Dendritic cell treated with granulocyte-macrophage colony-stimulating factor and Interleukin-4, amounts not matched to agents 40 ng/mL and 50 ng/mL, for 4 days (primary cell): ENCODE data around the gene C6orf89.
A peak's percentile ranks its signal among the peaks of the same experiment; 100 is the strongest.

ENCODE experiments used
- H3K27ac Mint-ChIP-seq: one replicate; pipeline ENCODE4 v1.8.0; 2022; ENCODE audit warnings: mild to moderate bottlenecking, mixed read lengths
- H3K27me3 Mint-ChIP-seq: one replicate; pipeline ENCODE4 v1.8.0; 2022; ENCODE audit warnings: mild to moderate bottlenecking, mixed read lengths
- H3K36me3 Mint-ChIP-seq: one replicate; pipeline ENCODE4 v1.8.0; 2022; ENCODE audit warnings: low read depth, mixed read lengths
- H3K4me1 Mint-ChIP-seq: one replicate; pipeline ENCODE4 v1.8.0; 2022; ENCODE audit warnings: low read depth, mixed read lengths
- H3K4me3 Mint-ChIP-seq: one replicate; pipeline ENCODE4 v1.8.0; 2022; ENCODE audit warnings: mild to moderate bottlenecking, moderate library complexity, mixed read lengths
- H3K9me3 Mint-ChIP-seq: one replicate; pipeline ENCODE4 v1.8.0; 2022; ENCODE audit warnings: mixed read lengths
- intact Hi-C: fragments of 100-400 bp; cut with micrococcal nuclease; formaldehyde crosslinking; loops from one replicate; pipeline ENCODE4 v1.15.0; 2022

C6orf89 gene

GRCh38 chr6:36913082-36913481, 27.3 kb downstream of the C6orf89 start:
- Mint-ChIP-seq H3K27me3 (no peaks in the 10 kb centered on the region), H3K9me3 (no peaks in the 10 kb centered on the region), H3K27ac (no peak overlapping the region), H3K36me3 (peaks cover 74% of the 10 kb centered on the region), H3K4me1 (peaks cover 32% of the 10 kb centered on the region), H3K4me3 (no peak overlapping the region)
- intact Hi-C loops, result no loop called here

- Mint-ChIP-seq H3K27me3 (no peaks in the 10 kb centered on the region), H3K27ac (peak overlapping the region; percentile 14), H3K4me1 (peaks cover 32% of the 10 kb centered on the region), H3K4me3 (no peak overlapping the region), H3K9me3 (no peaks in the 10 kb centered on the region), H3K36me3 (peaks cover 75% of the 10 kb centered on the region)
- intact Hi-C loops, result no loop called here
Measured at GRCh38 chr6:36914227-36914794, 28.6 kb downstream of the C6orf89 start.

- intact Hi-C loops, result no loop called here
- peak overlapping the region; percentile 4 for H3K27ac Mint-ChIP-seq
- no peak overlapping the region for H3K4me3 Mint-ChIP-seq
Measured at GRCh38 chr6:36915599-36915998, 29.8 kb downstream of the C6orf89 start.

GRCh38 chr6:36916126-36916525, 30.4 kb downstream of the C6orf89 start:
- no peaks in the 10 kb centered on the region for H3K27me3 Mint-ChIP-seq
- H3K27ac Mint-ChIP-seq, result peak overlapping the region; percentile 4
- H3K9me3 Mint-ChIP-seq, result no peaks in the 10 kb centered on the region
- intact Hi-C loops, result no loop called here
- H3K36me3 Mint-ChIP-seq, result peaks cover 89% of the 10 kb centered on the region
- no peak overlapping the region for H3K4me3 Mint-ChIP-seq
- peaks cover 32% of the 10 kb centered on the region for H3K4me1 Mint-ChIP-seq

More at GRCh38 chr6:36915599-36915998, 29.8 kb downstream of the C6orf89 start:
- Mint-ChIP-seq H3K36me3 (peaks cover 84% of the 10 kb centered on the region), H3K27me3 (no peaks in the 10 kb centered on the region), H3K9me3 (no peaks in the 10 kb centered on the region), H3K4me1 (peaks cover 32% of the 10 kb centered on the region)

GRCh38 chr6:36917541-36918193, 31.9 kb downstream of the C6orf89 start:
- no peaks in the 10 kb centered on the region for H3K27me3 Mint-ChIP-seq
- intact Hi-C loops, result no loop called here
- H3K9me3 Mint-ChIP-seq, result no peaks in the 10 kb centered on the region
- H3K27ac Mint-ChIP-seq, result no peak overlapping the region
- H3K4me1 Mint-ChIP-seq, result peaks cover 21% of the 10 kb centered on the region
- H3K4me3 Mint-ChIP-seq, result no peak overlapping the region
- peaks cover 89% of the 10 kb centered on the region for H3K36me3 Mint-ChIP-seq

- peaks cover 12% of the 10 kb centered on the region for H3K4me1 Mint-ChIP-seq
- no peaks in the 10 kb centered on the region for H3K27me3 Mint-ChIP-seq
- no peak overlapping the region for H3K27ac Mint-ChIP-seq
- H3K9me3 Mint-ChIP-seq, result no peaks in the 10 kb centered on the region
- H3K4me3 Mint-ChIP-seq, result no peak overlapping the region
- peaks cover 89% of the 10 kb centered on the region for H3K36me3 Mint-ChIP-seq
- intact Hi-C loops, result no loop called here
Measured at GRCh38 chr6:36920049-36920448, 34.3 kb downstream of the C6orf89 start.

GRCh38 chr6:36920546-36920945, 34.8 kb downstream of the C6orf89 start:
- peaks cover 7% of the 10 kb centered on the region for H3K4me1 Mint-ChIP-seq
- intact Hi-C loops, result no loop called here
- H3K4me3 Mint-ChIP-seq, result no peak overlapping the region
- peaks cover 89% of the 10 kb centered on the region for H3K36me3 Mint-ChIP-seq
- H3K27ac Mint-ChIP-seq, result no peak overlapping the region
- H3K27me3 Mint-ChIP-seq, result no peaks in the 10 kb centered on the region
- no peaks in the 10 kb centered on the region for H3K9me3 Mint-ChIP-seq

- Mint-ChIP-seq H3K36me3 (peaks cover 71% of the 10 kb centered on the region), H3K4me3 (no peak overlapping the region), H3K27ac (no peak overlapping the region), H3K9me3 (no peaks in the 10 kb centered on the region), H3K4me1 (no peaks in the 10 kb centered on the region), H3K27me3 (no peaks in the 10 kb centered on the region)
- intact Hi-C loops, result no loop called here
Measured at GRCh38 chr6:36924131-36924530, 38.4 kb downstream of the C6orf89 start.

GRCh38 chr6:36924778-36925374, 39.1 kb downstream of the C6orf89 start:
- H3K36me3 Mint-ChIP-seq, result peaks cover 64% of the 10 kb centered on the region
- intact Hi-C loops, result no loop called here
- H3K27ac Mint-ChIP-seq, result no peak overlapping the region
- no peaks in the 10 kb centered on the region for H3K4me1 Mint-ChIP-seq
- no peaks in the 10 kb centered on the region for H3K9me3 Mint-ChIP-seq
- no peaks in the 10 kb centered on the region for H3K27me3 Mint-ChIP-seq
- no peak overlapping the region for H3K4me3 Mint-ChIP-seq

- no peak overlapping the region for H3K27ac Mint-ChIP-seq
- H3K27me3 Mint-ChIP-seq, result peaks cover 3% of the 10 kb centered on the region
- no peaks in the 10 kb centered on the region for H3K4me1 Mint-ChIP-seq
- H3K4me3 Mint-ChIP-seq, result no peak overlapping the region
- no peaks in the 10 kb centered on the region for H3K9me3 Mint-ChIP-seq
- intact Hi-C loops, result no loop called here
- H3K36me3 Mint-ChIP-seq, result peaks cover 54% of the 10 kb centered on the region
Measured at GRCh38 chr6:36925809-36926208, 40.1 kb downstream of the C6orf89 start.

- Mint-ChIP-seq H3K4me1 (no peaks in the 10 kb centered on the region), H3K27me3 (peaks cover 3% of the 10 kb centered on the region), H3K27ac (no peak overlapping the region), H3K36me3 (peaks cover 49% of the 10 kb centered on the region), H3K4me3 (no peak overlapping the region), H3K9me3 (no peaks in the 10 kb centered on the region)
- intact Hi-C loops, result no loop called here
Measured at GRCh38 chr6:36926708-36927513, 41.2 kb downstream of the C6orf89 start.

GRCh38 chr6:36927691-36928546, 42.2 kb downstream of the C6orf89 start:
- H3K4me3 Mint-ChIP-seq, result no peak overlapping the region
- H3K27ac Mint-ChIP-seq, result no peak overlapping the region
- intact Hi-C loops, result no loop called here
- no peaks in the 10 kb centered on the region for H3K9me3 Mint-ChIP-seq
- H3K36me3 Mint-ChIP-seq, result peaks cover 44% of the 10 kb centered on the region
- H3K4me1 Mint-ChIP-seq, result no peaks in the 10 kb centered on the region
- H3K27me3 Mint-ChIP-seq, result peaks cover 5% of the 10 kb centered on the region

GRCh38 chr6:36928547-36928918, 42.8 kb downstream of the C6orf89 start:
- H3K4me3 Mint-ChIP-seq, result no peak overlapping the region
- peaks cover 5% of the 10 kb centered on the region for H3K27me3 Mint-ChIP-seq
- intact Hi-C loops, result no loop called here
- H3K9me3 Mint-ChIP-seq, result no peaks in the 10 kb centered on the region
- no peak overlapping the region for H3K27ac Mint-ChIP-seq
- H3K36me3 Mint-ChIP-seq, result peaks cover 38% of the 10 kb centered on the region
- H3K4me1 Mint-ChIP-seq, result no peaks in the 10 kb centered on the region
